HG03196 (cell line): ENCODE measurements around the gene HYI.

Experiments used
- ATAC-seq: cut with Tn5 transposase; IDR thresholded peaks from one replicate; pipeline ENCODE4 v1.9.1; 2021; ENCODE audit not compliant: unreplicated experiment

HYI gene

DNA sequence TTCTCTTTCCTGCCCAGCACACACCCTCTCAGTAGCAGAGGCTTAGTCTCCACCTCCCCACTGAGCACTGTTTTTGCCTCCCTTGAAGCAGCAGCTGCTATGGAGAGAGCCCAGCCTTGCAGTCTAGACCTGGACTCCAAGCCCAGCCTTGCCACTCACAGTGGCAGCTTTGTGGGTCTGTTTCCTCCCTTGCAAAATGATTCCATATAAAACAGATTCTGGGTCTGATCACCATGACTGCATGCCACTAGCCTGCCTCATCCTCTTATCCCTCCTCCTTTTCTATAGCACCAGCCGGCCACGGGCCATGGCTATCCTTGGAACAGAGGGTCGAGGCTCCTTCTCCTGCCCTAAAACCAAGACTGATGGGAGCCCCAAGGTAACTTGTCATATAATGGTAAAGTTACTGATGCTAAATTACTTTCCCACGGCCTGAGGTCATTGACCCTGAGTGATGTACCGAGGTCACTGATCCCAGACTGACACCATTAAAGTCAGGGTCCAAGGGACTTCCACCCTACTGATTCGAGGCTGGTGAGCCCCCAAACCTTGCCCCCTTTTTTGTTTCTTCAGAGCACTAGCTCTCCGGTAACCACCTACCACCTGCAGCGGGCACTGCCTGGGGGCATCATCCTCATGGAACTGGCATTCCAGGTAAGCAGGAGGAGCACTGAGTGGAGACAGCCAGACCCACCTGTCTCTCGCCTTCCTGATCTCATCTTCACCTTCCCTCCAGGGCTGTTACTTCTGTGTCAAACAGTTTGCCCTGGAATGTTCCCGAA is 7.9 kb downstream of the HYI start:
- no peak for ATAC-seq

DNA sequence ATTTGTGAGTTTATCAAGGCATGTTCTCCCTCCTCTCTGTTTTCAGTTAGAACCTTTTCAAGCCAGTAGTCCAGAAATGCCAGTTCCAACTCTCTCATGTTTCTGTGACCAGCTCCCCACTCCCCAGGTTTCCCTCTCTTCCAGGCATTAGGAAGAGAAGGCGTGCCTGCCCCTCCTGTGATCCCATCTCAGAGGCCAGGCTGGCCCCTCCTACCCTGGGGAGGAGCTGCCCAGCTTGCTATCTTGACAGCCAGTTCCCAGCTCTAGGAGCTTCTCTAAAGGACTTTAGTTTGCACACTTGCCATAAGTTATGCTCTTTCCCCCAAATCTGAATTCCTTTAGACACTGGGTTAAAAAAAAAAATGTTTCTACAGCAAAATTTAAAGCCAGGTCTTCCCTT is 8.9 kb downstream of the HYI start:
- ATAC-seq, result no peak

DNA sequence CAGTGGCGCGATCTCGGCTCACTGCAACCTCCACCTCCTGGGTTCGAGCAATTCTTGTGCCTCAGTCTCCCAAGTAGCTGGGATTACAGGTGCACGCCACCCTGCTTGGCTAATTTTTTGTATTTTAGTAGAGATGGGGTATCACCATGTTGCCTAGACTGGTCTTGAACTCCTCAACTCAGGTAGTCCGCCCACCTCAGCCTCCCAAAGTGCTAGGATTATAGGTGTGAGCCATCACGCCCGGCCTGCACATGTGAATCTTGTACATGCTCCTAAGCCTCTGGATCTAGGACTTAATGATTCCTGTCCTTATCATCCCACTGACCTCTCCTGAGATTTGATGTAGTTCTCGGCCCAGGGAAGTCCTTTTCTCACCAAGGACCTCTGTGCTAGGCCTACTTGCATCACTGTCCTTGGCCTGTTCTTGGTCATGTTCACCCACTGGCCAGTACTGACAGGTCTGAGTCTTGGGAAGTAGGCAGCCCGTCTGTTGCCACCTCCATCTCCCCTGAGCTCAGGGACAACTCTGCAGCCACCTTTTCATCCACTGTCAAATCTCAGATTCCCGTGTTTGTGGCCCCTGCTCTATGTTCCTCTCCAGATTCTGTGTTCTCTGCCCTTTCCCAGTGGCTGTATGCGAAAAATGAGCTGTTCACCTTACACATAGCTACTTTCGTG is 9.4 kb downstream of the HYI start:
- ATAC-seq, result no peak

DNA sequence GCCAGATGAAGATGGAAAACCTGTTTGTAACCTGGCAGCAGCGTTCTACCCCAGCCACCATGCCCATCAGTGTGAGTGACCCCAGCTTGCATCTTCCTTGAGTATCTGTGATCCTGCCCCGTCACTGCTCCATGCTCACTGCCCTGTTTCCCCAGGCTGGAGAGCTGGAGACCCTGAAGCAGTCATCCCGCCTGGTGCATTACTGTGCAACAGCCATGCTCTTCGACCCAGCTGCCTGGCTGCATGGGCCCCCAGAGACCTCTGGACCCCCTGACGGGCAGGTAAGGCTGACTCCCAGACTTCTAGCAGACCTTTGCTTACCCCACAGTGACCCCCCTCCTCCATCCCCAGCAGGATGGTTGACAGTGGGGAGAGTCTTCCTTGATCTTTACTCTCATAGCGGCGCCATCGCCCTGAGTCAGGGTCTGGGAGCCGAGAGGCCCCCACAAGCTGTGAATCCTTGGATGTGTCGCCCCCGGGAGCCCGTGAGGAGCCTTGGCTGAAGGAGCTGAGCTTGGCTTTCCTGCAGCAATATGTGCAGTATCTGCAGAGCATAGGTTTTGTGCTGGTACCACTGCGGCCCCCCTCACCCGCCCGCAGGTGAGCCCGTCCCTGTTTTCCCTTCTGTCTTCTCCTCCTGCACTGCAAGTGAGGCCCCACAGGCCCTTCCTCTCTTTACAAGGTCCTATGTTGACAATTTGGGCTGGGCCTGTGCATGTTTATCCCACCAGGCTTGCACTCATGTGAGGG is 10.4 kb downstream of the HYI start:
- ATAC-seq, result no peak

DNA sequence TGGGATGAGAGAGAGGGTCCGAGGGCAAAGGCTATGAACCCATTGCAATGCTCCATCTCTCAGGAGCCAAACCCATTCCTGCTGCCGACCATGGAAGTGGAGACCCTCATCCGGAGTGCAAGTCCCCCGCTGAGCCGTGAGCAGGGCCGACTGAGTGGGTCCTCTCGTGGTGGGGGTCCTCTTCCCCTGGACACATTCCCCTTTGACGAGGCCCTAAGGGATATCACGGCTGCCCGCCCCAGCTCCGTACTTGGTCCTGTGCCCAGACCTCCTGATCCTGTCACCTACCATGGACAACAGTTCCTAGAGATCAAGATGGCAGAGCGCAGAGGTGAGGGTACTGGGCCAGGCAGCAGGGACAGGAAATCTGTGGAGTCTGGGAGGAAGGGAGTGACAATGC is 11.0 kb downstream of the HYI start:
- ATAC-seq, result no peak

DNA sequence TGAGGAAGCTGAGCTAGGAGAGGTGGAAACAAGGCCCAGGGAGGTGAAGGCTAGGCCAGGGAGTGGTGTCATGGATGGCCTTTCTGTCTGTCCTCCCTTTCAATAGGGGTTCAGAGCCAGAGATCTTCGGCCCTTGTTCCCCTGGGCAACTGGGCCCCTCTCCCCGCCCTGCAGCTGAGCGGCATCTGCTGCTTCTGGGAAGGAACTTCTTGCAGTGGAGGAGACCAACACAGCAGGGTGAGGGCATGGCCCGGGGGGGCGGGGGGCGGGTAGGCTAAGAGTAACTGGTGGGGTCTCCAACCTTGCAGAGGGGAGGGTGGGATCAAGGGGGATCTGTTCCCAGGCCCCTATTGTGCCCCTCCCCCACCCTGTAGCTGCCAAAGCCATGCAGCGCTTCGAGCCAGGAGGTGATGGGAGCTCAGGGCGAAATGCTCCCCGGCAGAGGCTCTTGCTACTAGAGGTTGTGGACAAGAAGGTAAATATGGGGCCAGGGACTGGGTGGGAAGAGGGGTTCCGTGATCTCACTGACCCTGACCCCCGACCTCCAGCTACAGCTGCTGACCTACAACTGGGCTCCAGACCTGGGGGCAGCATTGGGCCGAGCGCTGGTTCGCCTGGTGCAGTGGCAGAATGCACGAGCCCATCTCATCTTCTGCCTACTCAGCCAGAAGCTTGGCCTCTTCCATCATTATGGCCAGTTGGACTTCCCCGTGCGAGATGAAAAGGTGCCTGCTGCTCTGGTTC is 11.7 kb downstream of the HYI start:
- no peak for ATAC-seq

DNA sequence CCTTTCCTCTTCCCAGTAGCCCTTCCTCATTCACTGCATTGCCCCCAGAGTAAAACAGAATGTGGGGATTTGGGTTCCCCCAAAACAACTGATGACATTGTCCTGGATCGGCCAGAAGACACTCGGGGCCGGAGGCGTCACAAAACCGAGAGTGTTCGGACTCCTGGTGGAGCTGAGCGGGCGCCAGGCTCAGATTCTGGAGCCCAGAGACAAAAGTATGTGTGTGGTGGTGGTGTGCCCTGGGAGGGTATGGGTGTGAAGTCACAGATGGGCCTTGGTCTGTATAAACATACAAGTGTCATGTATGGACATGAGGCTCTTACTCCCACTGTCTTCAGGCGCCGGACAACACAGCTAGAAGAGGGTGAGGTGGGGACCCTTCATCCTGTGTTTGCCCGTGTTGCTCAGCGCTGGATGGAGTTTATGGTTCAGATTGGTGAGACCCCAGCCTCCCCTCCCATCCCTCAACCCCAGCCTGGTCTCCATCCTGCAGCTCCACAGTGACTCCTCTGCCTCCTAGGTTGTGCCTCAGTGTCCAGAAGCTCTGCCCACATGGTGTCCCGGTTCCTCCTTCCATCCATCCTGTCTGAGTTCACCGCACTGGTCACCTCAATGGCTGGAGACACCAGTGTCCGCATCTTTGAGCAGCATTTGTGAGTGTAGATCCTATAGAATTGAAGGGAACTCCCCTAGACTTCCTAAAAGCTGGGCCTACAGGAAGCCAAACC is 12.4 kb downstream of the HYI start:
- no peak for ATAC-seq

DNA sequence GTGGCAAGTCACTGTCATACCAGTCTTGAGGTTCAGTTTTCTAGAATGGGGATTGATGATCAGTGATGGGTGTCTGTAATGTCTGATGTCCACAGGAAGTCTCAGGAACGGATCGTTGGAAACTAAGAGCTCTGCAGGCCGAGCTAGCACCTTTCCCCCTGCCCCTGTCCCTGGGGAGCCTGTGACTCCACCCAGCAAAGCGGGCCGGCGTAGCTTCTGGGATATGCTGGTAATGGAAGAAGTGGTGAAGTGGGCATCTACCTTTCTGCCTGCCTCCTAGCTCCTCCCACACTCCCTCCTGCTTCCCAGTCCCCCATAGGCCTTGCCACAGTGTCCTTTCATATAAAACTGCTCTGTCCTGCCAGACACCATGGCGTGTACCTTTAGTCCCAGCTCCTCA is 13.4 kb downstream of the HYI start:
- ATAC-seq, result no peak

DNA sequence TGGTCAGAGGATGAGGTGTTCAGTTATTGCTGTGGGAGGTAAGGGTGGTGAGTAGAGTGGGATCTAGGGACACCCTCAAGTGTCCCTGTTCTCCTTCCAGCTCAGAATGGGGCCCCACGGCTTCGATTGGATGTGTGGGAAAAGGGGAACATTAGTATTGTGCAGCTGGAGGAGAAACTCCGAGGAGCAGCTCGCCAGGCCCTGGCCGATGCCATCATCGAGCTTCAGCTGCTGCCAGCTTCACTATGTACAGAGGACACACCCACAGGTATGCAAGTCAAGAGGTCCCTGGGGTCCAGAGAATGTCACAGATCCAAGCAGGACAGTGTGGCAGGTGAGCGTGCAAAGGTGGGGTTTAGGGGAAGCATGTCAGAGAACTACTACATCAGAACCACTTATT is 13.9 kb downstream of the HYI start:
- ATAC-seq, result no peak

DNA sequence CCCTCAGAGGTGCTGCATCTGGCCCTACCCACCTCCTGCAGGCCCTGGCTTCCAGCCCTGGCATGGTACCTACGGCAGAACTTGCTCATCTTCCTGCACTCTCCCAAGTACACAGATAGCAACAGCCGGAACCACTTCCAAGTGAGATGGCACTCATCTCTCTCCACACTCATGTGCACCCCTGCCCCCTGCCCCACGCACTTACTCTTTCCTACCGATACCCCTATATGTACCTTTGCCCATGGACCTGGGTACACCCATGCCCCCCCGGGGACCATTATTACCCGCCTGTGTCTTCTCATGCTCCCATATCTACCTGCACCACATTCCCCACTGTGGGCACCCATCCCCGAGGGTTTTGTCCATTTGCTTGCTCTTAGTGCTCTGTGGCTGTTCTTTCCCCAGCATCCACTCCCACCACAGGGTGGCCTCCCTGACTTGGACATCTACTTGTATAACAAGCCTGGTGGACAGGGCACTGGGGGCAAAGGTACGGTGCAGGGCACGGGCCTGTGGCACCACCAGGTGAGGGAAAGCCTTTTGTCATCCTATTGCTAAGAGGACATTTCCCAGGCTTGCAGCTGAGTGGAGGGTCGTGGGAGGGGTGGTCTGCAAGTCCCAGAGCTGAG is 14.7 kb downstream of the HYI start:
- no peak for ATAC-seq

DNA sequence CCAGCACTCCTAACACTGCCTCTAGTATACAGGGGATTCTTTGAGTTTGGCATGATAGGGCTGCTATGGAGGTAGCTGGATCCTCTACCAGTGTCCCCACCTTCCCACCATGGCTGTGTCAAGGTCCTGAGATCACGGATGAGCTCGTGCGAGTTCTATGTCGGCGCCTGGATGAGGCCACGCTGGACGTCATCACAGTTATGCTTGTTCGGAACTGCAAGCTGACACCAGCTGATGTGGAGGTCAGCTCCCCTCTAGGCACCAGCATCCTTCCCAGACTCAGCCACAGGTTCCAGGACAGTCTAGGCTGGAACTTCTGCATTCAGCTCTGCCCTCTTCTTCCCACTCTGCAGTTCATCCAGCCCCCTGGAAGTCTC is 15.2 kb downstream of the HYI start:
- ATAC-seq, result no peak

DNA sequence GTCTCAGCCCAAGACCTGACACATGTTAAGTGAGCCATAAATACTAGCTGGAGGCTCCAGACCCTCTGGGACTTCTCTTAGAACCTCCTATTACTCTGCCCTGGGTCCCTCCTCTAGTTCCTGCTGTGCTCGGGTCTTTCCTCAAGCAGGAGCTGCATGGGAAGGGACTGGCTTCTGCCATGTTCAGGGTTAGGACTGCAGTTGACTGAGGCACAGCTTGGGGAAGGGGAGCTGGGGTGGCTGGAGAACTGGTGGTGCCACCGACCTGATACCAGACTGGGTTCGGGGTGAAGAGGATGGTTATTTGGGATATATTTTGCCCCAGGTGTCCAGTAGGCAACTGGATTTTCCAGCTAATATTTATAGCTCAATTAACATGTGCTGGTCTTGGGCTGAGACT is 15.7 kb downstream of the HYI start:
- no peak for ATAC-seq

DNA sequence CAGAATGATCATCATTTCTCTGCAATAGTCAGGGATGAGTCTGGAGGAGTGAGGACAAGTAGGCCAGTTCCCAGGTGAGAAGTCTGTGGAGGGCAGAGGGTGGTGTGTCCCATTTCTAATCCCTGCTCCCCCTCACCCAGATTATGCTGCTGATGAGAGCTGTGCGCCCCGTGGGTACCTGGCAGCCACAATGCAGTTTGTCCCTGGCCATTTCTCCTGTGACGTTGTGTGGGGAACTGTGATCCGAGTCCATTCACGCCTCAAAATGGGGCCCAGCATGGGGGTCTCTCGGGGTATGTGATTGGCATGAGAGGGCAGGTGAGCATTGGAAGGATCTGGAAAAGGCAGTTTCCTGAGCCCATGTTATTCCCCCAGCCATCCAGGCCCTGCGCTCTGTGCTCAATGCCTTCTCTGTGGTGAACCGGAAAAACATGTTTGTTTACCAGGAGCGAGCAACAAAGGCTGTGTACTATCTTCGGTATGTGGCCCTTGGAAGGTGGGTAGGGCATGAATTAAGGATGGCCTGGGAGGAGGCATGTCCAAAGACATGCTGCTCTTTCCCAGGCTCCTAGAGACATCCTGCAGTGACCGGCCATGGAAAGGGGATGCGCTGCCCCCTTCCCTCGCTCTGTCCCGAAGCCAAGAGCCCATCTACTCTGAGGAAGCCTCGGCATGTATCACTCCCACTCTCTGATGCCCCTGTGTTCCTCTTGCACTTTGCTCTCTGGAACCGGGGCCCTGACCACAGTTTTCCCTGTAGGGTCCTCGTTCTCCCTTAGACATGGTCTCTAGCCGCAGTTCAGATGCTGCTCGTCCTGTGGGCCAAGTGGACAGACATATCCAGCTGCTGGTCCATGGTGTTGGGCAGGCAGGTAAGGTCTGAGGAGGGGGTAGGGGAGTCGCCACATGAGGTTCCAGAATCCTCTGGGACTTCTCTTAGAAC is 16.4 kb downstream of the HYI start:
- no peak for ATAC-seq

DNA sequence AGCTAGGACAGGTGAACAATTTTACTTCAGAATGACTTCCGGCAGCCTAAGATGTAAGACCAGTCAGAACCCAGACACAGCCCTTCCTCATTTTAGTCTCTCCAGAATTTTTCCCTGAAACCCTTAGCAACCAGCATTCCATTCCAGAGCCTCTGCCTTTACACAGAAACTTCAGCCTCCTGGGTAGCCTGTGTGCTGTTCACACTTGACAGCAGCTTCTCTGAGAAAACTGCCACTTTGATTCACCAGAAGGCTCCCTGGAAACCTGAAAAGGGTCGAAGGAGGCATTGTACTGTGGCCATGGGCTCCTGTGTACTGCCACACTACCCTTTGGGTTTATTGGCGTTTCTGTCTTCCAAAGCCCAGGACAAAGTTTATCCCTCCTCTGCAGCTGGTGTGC is 17.4 kb downstream of the HYI start:
- ATAC-seq, result no peak

DNA sequence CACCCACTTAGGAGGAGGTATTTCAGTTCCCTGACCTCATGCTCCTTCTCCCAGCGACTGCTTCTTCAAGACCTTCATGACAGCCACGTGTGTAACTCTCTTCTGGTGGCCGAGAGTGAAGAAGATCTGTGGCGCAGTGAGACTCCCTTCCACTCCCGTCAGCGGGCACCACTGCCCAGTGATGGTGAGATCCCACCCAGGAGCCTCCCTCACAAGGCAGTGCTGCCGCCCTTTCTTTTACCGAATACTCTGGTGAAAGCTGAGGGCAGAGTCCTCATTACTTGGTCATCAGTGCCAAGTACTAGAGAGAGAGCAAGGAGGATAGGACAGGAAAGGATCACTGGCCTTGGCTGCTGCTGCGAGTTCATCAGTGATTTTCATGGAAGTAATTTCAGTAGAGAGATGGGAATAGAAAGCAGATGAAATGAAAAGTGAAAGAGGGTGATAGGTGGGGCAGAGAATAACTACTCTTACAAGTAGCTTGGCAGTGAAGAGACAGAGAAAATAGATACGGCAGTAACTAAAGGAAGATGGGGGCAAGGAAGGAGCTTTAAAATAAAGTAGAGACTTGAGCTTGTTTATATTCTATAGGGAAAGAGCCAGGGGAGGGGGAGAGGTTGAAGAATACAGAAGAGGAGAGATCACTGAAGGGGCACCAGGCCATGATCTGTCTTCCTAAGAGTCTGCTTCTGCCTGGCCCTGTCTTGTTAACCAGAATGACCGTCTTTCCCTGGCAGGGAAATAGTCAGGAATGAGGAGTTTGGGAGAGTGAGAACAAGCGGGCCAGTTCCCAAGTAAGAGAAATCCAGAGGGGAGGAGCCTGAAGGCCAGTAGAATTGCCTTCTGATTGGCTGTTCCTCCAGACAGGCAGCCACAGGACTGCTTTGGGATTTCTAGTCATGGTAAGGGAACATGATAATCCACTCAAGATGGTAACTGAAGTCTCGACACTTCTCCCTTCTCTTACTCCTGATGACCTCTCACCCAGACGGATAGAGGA is 18.3 kb downstream of the HYI start:
- ATAC-seq, result no peak

DNA sequence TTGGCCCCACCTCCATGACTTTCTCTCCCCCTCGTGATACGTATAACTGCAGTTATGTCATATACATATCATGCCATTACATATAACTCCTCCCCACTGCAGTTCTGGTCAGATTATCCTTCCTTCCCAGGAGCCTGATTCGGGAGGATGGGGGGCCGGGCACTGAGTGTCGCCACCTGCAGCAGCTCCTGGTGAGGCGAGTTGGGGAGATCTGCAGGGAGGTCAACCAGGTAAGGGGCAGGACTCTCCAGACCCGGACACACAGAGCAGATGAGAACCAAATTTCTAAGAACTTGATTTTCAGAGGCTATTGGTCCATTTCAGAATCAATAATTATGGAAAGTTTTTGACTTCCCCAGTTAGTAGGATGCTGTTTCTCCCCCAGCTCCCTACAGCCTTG is 19.5 kb downstream of the HYI start:
- ATAC-seq, result no peak

DNA sequence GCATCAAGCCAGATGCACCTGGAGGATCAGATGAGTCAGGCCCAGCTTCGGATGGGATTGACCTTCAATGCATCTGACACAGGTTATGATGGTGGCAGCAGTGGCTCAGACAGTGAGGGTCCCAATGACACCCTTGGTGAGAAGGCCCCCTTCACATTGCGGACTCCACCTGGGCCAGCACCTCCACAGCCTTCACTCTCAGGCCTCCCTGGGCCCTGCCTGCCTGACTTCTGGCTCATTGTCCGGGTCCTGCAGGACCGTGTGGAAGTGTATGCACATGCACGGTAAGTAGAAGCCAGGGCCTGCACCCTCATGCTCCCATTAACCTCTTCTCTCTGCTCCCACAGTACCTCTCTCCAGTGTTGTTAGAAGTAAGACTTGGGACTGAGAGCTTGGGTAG is 20.8 kb downstream of the HYI start:
- no peak for ATAC-seq
